Osteocyte (in vitro differentiated cells): ENCODE data around the gene DHX34. TPM values are rescaled to one million over a fixed set of nuclear protein-coding genes. Genes with fewer than 3 reads are reported as not detected.
"Not testable (repeated sequence)": the region's sequence is repeated elsewhere in the genome, so short reads cannot be mapped to it uniquely, and the experiment has no call there.

Experiments used
- DNase-seq: peaks from one replicate; pipeline ENCODE4 v3.0.0; 2021; ENCODE audit warnings: mixed read lengths; ENCODE audit not compliant: unreplicated experiment; ENCODE audit errors: extremely low spot score
- H3K27ac Mint-ChIP-seq: one replicate; pipeline ENCODE4 v1.8.0; 2021; ENCODE audit warnings: mild to moderate bottlenecking, mixed read lengths; ENCODE audit not compliant: unreplicated experiment
- H3K27me3 Mint-ChIP-seq: one replicate; pipeline ENCODE4 v1.8.0; 2021; ENCODE audit warnings: mixed read lengths; ENCODE audit not compliant: unreplicated experiment
- H3K36me3 Mint-ChIP-seq: one replicate; pipeline ENCODE4 v1.8.0; 2021; ENCODE audit warnings: mixed read lengths; ENCODE audit not compliant: unreplicated experiment
- H3K4me1 Mint-ChIP-seq: one replicate; pipeline ENCODE4 v1.8.0; 2021; ENCODE audit warnings: mixed read lengths; ENCODE audit not compliant: unreplicated experiment
- H3K4me3 Mint-ChIP-seq: one replicate; pipeline ENCODE4 v1.8.0; 2021; ENCODE audit warnings: mild to moderate bottlenecking, moderate library complexity, mixed read lengths; ENCODE audit not compliant: unreplicated experiment
- H3K9me3 Mint-ChIP-seq: one replicate; pipeline ENCODE4 v1.8.0; 2021; ENCODE audit warnings: mixed read lengths; ENCODE audit not compliant: unreplicated experiment
- total RNA-seq: library from RNA; stranded (reverse); gene quantifications from 2 replicates; pipeline ENCODE4 v1.2.1, GENCODE V29; 2021
- TF ChIP-seq, protein P1 (sequence below): fragments of 200-600 bp; sonication (generic); IDR thresholded peaks from 2 replicates; pipeline ENCODE4 v1.5.0; 2021; ENCODE audit warnings: antibody characterized with exemption, mild to moderate bottlenecking, moderate library complexity

The DHX34 gene
- total RNA-seq, 1 donor from 2014 or later: 17.5 TPM

DNA sequence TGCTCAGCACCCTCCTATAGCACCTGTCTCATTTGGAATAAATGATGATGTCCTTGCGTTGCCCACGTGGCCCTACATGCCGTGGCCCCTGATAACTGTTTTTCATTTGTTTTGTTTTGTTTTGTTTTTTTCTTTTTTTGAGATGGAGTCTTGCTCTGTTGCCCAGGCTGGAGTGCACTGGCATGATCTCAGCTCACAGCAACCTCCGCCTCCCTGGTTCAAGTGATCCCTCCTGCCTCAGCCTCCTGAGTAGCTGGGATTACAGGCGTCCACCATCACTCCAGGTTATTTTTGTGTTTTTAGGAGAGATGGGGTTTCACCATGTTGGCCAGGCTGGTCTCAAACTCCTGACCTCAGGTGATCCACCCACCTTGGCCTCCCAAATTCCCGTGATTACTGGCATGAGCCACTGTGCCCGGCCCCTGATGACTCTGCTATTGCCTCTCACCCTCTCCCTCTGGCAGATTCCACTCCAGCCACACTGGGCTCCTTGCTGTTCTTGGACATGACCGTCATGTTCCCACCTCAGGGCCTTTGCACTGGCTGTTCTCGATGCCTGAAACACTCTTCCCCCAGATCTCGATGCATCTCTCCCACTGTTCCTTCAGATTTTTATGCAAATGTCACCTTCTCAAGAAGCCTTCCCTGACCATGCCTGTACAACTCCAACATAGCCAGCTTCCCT, 9.8 kb upstream of the DHX34 start:
- no peak for DNase-seq
- no peak overlapping the region for H3K4me3 Mint-ChIP-seq
- no peaks in the 10 kb centered on the region for H3K27me3 Mint-ChIP-seq
- H3K9me3 Mint-ChIP-seq: no peaks in the 10 kb centered on the region
- no peak overlapping the region for H3K27ac Mint-ChIP-seq
- TF ChIP-seq, protein P1, sequence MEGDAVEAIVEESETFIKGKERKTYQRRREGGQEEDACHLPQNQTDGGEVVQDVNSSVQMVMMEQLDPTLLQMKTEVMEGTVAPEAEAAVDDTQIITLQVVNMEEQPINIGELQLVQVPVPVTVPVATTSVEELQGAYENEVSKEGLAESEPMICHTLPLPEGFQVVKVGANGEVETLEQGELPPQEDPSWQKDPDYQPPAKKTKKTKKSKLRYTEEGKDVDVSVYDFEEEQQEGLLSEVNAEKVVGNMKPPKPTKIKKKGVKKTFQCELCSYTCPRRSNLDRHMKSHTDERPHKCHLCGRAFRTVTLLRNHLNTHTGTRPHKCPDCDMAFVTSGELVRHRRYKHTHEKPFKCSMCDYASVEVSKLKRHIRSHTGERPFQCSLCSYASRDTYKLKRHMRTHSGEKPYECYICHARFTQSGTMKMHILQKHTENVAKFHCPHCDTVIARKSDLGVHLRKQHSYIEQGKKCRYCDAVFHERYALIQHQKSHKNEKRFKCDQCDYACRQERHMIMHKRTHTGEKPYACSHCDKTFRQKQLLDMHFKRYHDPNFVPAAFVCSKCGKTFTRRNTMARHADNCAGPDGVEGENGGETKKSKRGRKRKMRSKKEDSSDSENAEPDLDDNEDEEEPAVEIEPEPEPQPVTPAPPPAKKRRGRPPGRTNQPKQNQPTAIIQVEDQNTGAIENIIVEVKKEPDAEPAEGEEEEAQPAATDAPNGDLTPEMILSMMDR: no peak
- H3K36me3 Mint-ChIP-seq: no peaks in the 10 kb centered on the region
- no peaks in the 10 kb centered on the region for H3K4me1 Mint-ChIP-seq

DNA sequence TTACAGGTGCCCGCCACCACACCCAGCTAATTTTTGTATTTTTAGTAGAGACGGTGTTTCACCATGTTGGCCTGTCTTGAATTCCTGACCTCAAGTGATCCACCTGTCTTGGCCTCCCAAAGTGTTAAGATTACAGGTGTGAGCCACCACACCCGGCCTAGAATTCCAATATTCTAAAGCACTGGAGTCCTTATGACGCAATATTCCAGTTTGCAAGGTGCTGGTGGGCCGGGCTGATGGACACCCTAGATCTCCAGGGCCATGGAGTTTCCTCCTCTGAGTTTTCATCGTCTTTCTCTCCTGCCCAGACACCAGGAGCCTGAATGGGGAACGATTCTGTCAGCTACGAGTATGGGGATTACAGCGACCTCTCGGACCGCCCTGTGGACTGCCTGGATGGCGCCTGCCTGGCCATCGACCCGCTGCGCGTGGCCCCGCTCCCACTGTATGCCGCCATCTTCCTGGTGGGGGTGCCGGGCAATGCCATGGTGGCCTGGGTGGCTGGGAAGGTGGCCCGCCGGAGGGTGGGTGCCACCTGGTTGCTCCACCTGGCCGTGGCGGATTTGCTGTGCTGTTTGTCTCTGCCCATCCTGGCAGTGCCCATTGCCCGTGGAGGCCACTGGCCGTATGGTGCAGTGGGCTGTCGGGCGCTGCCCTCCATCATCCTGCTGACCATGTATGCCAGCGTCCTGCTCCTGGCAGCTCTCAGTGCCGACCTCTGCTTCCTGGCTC, 8.5 kb upstream of the DHX34 start:
- no peaks in the 10 kb centered on the region for H3K27me3 Mint-ChIP-seq
- no peaks in the 10 kb centered on the region for H3K9me3 Mint-ChIP-seq
- H3K4me3 Mint-ChIP-seq: no peak overlapping the region
- TF ChIP-seq, protein P1: no peak
- no peaks in the 10 kb centered on the region for H3K4me1 Mint-ChIP-seq
- DNase-seq: no peak
- no peak overlapping the region for H3K27ac Mint-ChIP-seq
- no peaks in the 10 kb centered on the region for H3K36me3 Mint-ChIP-seq

DNA sequence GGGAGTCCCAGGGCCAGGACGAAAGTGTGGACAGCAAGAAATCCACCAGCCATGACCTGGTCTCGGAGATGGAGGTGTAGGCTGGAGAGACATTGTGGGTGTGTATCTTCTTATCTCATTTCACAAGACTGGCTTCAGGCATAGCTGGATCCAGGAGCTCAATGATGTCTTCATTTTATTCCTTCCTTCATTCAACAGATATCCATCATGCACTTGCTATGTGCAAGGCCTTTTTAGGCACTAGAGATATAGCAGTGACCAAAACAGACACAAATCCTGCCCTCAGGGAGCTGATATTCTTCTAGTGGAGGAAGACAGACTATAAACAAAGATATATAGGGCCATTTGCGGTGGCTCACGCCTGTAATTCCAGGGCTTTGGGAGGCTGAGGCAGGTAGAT, 7.4 kb upstream of the DHX34 start:
- Mint-ChIP-seq H3K9me3 (no peaks in the 10 kb centered on the region), H3K36me3 (no peaks in the 10 kb centered on the region), H3K27ac (no peak overlapping the region), H3K4me3 (no peak overlapping the region), H3K4me1 (no peaks in the 10 kb centered on the region), H3K27me3 (no peaks in the 10 kb centered on the region)
- no peak for DNase-seq
- TF ChIP-seq, protein P1: no peak

DNA sequence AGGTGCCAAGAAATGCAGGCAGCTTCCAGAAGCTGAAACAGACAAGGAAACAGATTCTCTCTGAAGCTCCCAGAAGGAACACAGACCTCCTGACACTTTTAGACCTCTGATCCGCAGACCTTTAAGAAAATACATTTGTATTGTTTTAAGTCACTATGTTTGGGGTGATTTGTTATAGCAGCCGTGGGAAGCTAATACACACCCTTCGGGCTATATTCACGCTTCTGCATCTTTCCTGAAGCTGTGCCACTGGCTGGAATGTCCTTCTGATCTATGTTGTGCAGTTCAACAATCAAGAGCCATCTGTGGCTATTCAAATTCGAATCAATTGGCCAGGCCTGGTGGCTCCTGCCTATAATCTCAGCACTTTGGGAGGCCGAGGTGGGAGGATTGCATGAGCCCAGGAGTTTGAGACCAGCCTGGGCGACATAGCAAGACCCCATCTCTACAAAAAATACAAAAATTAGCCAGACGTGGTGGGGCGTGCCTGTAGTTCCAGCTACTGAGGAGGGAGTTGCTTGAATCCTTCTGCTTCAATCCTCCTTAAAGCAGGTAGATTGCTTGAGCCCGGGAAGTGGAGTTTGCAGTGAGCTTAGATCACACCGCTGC, 5.8 kb upstream of the DHX34 start:
- no peaks in the 10 kb centered on the region for H3K27me3 Mint-ChIP-seq
- no peaks in the 10 kb centered on the region for H3K36me3 Mint-ChIP-seq
- no peak for DNase-seq
- no peak overlapping the region for H3K27ac Mint-ChIP-seq
- TF ChIP-seq, protein P1: no peak
- H3K9me3 Mint-ChIP-seq: no peaks in the 10 kb centered on the region
- H3K4me3 Mint-ChIP-seq: no peak overlapping the region
- peaks cover under 1% of the 10 kb centered on the region for H3K4me1 Mint-ChIP-seq

DNA sequence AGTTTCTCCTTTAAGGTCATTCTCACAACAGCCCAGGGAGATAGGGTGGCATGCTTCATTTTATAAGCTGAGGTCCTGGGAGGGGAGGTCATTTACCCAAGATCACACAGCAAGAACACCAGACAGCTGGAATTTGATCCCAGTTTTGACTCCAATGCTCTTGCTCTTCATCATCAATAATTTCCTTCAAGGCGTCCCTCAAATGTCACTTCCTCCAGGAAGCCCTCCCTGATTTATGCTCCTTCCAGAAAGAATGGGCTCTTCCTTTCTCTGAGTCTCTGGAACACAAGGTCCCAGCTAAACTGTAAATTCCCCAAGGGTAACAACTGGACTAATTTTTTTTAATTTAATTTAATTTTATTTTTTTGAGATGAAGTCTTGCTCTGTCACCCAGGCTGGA, 4.7 kb upstream of the DHX34 start:
- Mint-ChIP-seq H3K9me3 (no peaks in the 10 kb centered on the region), H3K27me3 (no peaks in the 10 kb centered on the region)

DNA sequence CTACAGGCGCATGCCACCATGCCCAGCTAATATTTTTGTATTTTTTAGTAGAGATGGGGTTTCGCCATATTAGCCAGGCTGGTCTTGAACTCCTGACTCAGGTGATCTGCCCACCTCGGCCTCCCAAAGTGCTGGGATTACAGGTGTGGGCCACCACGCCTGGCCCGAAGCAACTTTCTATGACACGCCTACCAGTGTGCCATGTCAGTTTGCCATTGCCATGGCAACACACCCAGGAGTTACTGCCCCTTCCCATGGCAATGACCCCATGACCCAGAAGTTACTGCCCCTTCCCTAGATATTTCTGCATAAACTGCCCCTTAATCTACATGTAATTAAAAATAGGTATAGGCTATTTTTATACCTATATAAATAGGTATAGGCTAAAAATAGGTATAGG, 3.1 kb upstream of the DHX34 start:
- not testable (repeated sequence) for H3K4me3 Mint-ChIP-seq, H3K27me3 Mint-ChIP-seq, H3K27ac Mint-ChIP-seq, DNase-seq, H3K36me3 Mint-ChIP-seq, H3K9me3 Mint-ChIP-seq
- peaks cover 22% of the 10 kb centered on the region for H3K4me1 Mint-ChIP-seq

More for the DNA sequence above, 4.7 kb upstream of the DHX34 start:
- H3K27ac Mint-ChIP-seq: no peak overlapping the region
- no peak overlapping the region for H3K4me3 Mint-ChIP-seq
- no peak for DNase-seq
- H3K36me3 Mint-ChIP-seq: no peaks in the 10 kb centered on the region
- peaks cover 9% of the 10 kb centered on the region for H3K4me1 Mint-ChIP-seq
- TF ChIP-seq, protein P1: no peak
